ENCODE data around the gene PLLP. TPM values are rescaled to one million over a fixed set of nuclear protein-coding genes. Genes with fewer than 3 reads are reported as not detected.

PLLP gene
- total and polyA plus RNA-seq, 9 of the 15 experiments (the other 6 are each of a cell fraction or from before 2014, with no cell fraction given): 0.09 to 0.96 (median 0.27) TPM

GRCh38 chr16:57224651-57225335 lies 59.7 kb downstream of the PLLP start:
- H3K4me1 ChIP-seq (replicated peaks in 1 of 2; ENCODE audit: control insufficient read depth in 2 of 2, insufficient read depth in 2 of 2, low read length in 2 of 2): no peaks in the 10 kb centered on the region
- H3K27me3 ChIP-seq (ENCODE audit: control insufficient read depth in 2 of 2, insufficient read depth in 2 of 2, low read length in 2 of 2): no peaks in the 10 kb centered on the region
- no peak overlapping the region for H3K4me3 ChIP-seq
- DNase-seq (ENCODE audit: extremely low read depth in 1 of 4, low spot score in 3 of 4) (no peak), ATAC-seq (no peak), FAIRE-seq (no peak)
- no peaks in the 10 kb centered on the region for H3K9me1 ChIP-seq (ENCODE audit: control insufficient read depth, insufficient read depth, low read length)
- no peak overlapping the region for H3K27ac ChIP-seq (ENCODE audit: extremely low read depth, low read depth, low read length)
- no peak overlapping the region for H2AFZ ChIP-seq (ENCODE audit: low read depth, low read length)
- WGBS (ENCODE audit: insufficient coverage, low coverage, missing lambda C conversion rate): 88% methylated on average over 6 of the region's 6 CpGs
- ChIA-PET POLR2A (interaction anchor here (0.6 to 1.3 kb wide), 2 partner anchors 15 to 39 kb away, joined by 3 to 4 read pairs; partner anchors contain the start of genes PSME3IP1 and RSPRY1), CTCF (ENCODE audit: low intra/inter-chr PET ratio) (no interaction called here)
- H3K4me2 ChIP-seq (ENCODE audit: insufficient read depth, low read length): no peak overlapping the region
- no TSS peak for BruUV-seq (replicated peaks)
- intact Hi-C loops (cut with micrococcal nuclease): no loop called here
- no peaks in the 10 kb centered on the region for H4K20me1 ChIP-seq (replicated peaks; ENCODE audit: control insufficient read depth, insufficient read depth, low read length)
- H3K36me3 ChIP-seq (ENCODE audit: control insufficient read depth, insufficient read depth, low read length): peaks cover 83% of the 10 kb centered on the region
- TF ChIP-seq ZNF431 (CRISPR knock-in tag; IDR thresholded peaks at IDR 0.05) (no peak), NUFIP1 (IDR thresholded peaks at IDR 0.05; ENCODE audit: partially characterized antibody) (no peak), RBM39 (optimal IDR thresholded peaks at IDR 0.05; ENCODE audit: low read depth, low read length) (no peak), SMAD2 (IDR thresholded peaks at IDR 0.05; ENCODE audit: low read depth, low read length) (no peak), ZBTB40 (IDR thresholded peaks at IDR 0.05) (no peak), ZBTB40 (CRISPR knock-in tag; IDR thresholded peaks at IDR 0.05) (no peak), PML (IDR thresholded peaks at IDR 0.05; ENCODE audit: low read length) (no peak), MXI1 (IDR thresholded peaks at IDR 0.05; ENCODE audit: low read depth, low read length) (no peak), TEAD1 (CRISPR knock-in tag; IDR thresholded peaks at IDR 0.05) (no peak)
- H3K9me3 ChIP-seq (replicated peaks; ENCODE audit: control insufficient read depth, insufficient read depth, low read depth, low read length): no peaks in the 10 kb centered on the region
- H3K9ac ChIP-seq (ENCODE audit: insufficient read depth in 1 of 2, low read depth in 2 of 2, low read length in 2 of 2): no peak overlapping the region
- in situ Hi-C loops (cut with MboI): no loop called here
- H3K79me2 ChIP-seq (ENCODE audit: control insufficient read depth, insufficient read depth, low read length): no peaks in the 10 kb centered on the region

Measured in K562 (cell line).